Cardiac ventricle fibroblast (primary cell): ENCODE results near the gene TRMT61B. TPM values are rescaled to one million over a fixed set of nuclear protein-coding genes. Genes with fewer than 3 reads are reported as not detected.

ENCODE experiments used
- total RNA-seq: library from RNA; depleted of rRNA; stranded (reverse); fragments of >200 nt; gene quantifications from 2 replicates; pipeline ENCODE4 v1.2.3, GENCODE V29; 2015

TRMT61B gene
- 9.6 and 9.7 TPM in 2 replicates for total RNA-seq

DNA sequence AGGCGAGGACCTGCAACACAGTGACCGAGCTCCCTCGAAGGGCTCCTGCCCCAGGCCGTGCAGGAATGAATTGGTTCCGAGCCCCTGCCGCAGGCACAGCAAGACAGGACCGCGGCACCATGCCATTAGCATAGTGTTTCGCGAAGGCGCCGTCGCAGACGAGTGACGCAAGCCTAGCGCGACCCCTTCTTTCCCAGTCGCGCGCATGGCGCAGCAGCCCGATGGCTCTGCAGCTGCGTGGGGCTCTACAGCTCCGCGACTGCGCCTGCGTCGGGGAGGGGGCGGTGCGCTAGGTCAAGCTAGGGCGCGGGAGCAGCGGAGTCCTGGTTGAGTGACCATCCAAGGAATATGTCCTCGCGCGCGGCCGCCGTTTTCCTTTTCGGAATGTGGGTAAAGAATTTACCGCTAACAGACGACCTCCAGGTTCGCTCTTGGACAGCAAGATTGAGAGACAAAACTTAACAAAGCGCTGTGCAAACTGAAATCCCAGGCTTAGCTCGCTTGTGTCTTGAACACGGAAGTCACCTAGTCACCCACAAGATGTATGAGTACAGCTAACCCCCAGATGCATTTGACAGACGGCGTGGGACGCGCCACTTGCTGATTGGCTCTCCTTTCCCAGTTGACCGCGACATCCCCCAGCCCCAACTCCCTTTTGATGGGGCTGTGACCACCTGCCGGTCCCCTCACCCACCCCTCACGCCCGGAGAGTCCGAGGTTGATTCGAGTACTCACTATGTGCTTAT, at the start of gene TRMT61B:
TRMT61B (minus strand) TSS at position 164 of the 746 bp plus-strand sequence; CDS start at position 132, 32 bp downstream.

GRCh38 chr2:28894470-28895188, 24.5 kb upstream of the TRMT61B start, which contains the start of gene WDR43:
WDR43 (plus strand) TSS chr2:28894667; CDS start chr2:28894699, 32 bp downstream.

DNA sequence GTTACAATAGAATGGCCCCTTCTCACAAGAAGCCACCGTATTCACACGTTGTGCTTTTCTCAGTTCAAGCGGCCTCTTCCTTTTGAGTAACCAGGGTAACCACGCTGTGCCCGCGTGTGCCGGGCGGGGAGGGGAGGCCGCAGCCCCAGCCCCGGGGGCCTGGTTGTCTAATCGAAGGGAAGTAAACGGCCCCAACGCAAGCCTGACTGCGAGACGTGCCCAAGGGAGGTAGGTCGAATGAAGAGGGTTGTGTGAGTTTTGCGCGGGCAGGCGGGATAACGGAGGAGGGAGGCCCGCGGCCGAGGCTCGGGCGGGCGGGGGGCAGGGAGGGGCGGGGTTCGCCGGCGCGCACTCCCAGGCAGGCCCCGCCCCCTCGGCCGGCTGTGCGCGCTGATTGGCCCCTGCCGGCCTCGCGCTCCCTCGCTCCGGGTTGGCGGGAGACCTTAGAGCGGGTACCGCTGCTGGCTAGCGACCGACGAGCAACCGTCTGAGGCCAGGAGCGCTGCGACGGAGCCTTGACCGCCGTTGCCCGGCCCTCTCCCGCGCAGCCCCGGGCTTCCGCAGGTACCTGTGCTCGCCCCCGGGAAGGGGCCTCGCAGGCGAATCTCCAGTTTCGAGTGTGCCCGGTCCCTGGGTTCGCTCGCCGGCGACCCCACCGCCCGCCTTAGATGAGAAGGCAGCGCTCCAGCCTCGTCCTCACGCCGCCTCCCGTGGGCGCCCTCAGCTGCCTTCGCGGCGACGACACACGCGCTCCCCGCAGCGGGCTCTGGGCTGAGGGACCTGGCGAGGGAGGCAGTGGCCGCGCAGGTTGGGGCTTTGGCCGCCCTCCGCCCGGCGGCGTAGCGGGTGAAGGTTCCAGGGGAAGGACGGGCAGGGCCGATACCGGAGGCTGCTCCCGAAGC, 59.5 kb downstream of the TRMT61B start, which contains the start of gene SPDYA:
SPDYA (plus strand) TSS at position 451 of the 902 bp plus-strand sequence. CDS start 5,181 bp downstream, outside the sequence.

Other genes with a start within 250 kb of the TRMT61B start
- 64.2 and 84.6 TPM in 2 replicates for gene PPP1CB, start 118.5 kb downstream of the TRMT61B start, total RNA-seq
- gene SPDYA, start 59.5 kb downstream of the TRMT61B start, total RNA-seq, result 0.10 and 0.62 TPM in 2 replicates
- 28.0 and 31.0 TPM in 2 replicates for gene WDR43, start 24.4 kb upstream of the TRMT61B start, total RNA-seq
- 0.94 and 1.9 TPM in 2 replicates for gene TOGARAM2, start 111.0 kb upstream of the TRMT61B start, total RNA-seq
- not detected in 2 replicates for gene PCARE, start 204.2 kb upstream of the TRMT61B start, total RNA-seq
- 26.4 and 36.7 TPM in 2 replicates for gene CLIP4, start 245.1 kb upstream of the TRMT61B start, total RNA-seq